Measurements from ENCODE around the gene ST7.
"Not testable (repeated sequence)": the region's sequence is repeated elsewhere in the genome, so short reads cannot be mapped to it uniquely, and the experiment has no call there.

Gene ST7

GRCh38 chr7:117021986-117022385, 68.7 kb downstream of the ST7 start:
- no peak overlapping the region for H3K4me3 ChIP-seq (replicated peaks; ENCODE audit: low read depth, low read length)
- TF ChIP-seq CTCF (IDR thresholded peaks at IDR 0.05; ENCODE audit: insufficient read depth, low read length, poor library complexity, severe bottlenecking) = no peak
- no peaks in the 10 kb centered on the region for H3K27me3 ChIP-seq (replicated peaks; ENCODE audit: control insufficient read depth, insufficient read depth, low read length)
- no peak for DNase-seq (ENCODE audit: extremely low read depth, insufficient read length)
- H3K36me3 ChIP-seq (ENCODE audit: control insufficient read depth, insufficient read depth, low read length) = no peaks in the 10 kb centered on the region

- no peak for DNase-seq (ENCODE audit: extremely low read depth, insufficient read length)
- Histone ChIP-seq H3K4me3 (replicated peaks; ENCODE audit: low read depth, low read length) (no peak overlapping the region), H3K36me3 (ENCODE audit: control insufficient read depth, insufficient read depth, low read length) (no peaks in the 10 kb centered on the region), H3K27me3 (replicated peaks; ENCODE audit: control insufficient read depth, insufficient read depth, low read length) (no peaks in the 10 kb centered on the region)
- no peak for TF ChIP-seq CTCF (IDR thresholded peaks at IDR 0.05; ENCODE audit: insufficient read depth, low read length, poor library complexity, severe bottlenecking)
Observed at GRCh38 chr7:117023325-117023854, 70.1 kb downstream of the ST7 start.

- Histone ChIP-seq H3K4me3 (replicated peaks; ENCODE audit: low read depth, low read length) (no peak overlapping the region), H3K27me3 (replicated peaks; ENCODE audit: control insufficient read depth, insufficient read depth, low read length) (no peaks in the 10 kb centered on the region), H3K36me3 (ENCODE audit: control insufficient read depth, insufficient read depth, low read length) (no peaks in the 10 kb centered on the region)
- DNase-seq (ENCODE audit: extremely low read depth, insufficient read length) = no peak
- TF ChIP-seq CTCF (IDR thresholded peaks at IDR 0.05; ENCODE audit: insufficient read depth, low read length, poor library complexity, severe bottlenecking) = no peak
Observed at GRCh38 chr7:117024811-117025210, 71.5 kb downstream of the ST7 start.

GRCh38 chr7:117025891-117026290, 72.6 kb downstream of the ST7 start:
- H3K4me3 ChIP-seq (replicated peaks; ENCODE audit: low read depth, low read length) = no peak overlapping the region
- H3K27me3 ChIP-seq (replicated peaks; ENCODE audit: control insufficient read depth, insufficient read depth, low read length) = no peaks in the 10 kb centered on the region
- TF ChIP-seq CTCF (IDR thresholded peaks at IDR 0.05; ENCODE audit: insufficient read depth, low read length, poor library complexity, severe bottlenecking) = no peak
- no peaks in the 10 kb centered on the region for H3K36me3 ChIP-seq (ENCODE audit: control insufficient read depth, insufficient read depth, low read length)
- DNase-seq (ENCODE audit: extremely low read depth, insufficient read length) = no peak

- not testable (repeated sequence) for H3K36me3 ChIP-seq (ENCODE audit: control insufficient read depth, insufficient read depth, low read length); H3K4me3 ChIP-seq (replicated peaks; ENCODE audit: low read depth, low read length); DNase-seq (ENCODE audit: extremely low read depth, insufficient read length); H3K27me3 ChIP-seq (replicated peaks; ENCODE audit: control insufficient read depth, insufficient read depth, low read length)
Observed at GRCh38 chr7:117030346-117030745, 77.0 kb downstream of the ST7 start.

- not testable (repeated sequence) for H3K4me3 ChIP-seq (replicated peaks; ENCODE audit: low read depth, low read length); DNase-seq (ENCODE audit: extremely low read depth, insufficient read length); H3K27me3 ChIP-seq (replicated peaks; ENCODE audit: control insufficient read depth, insufficient read depth, low read length); H3K36me3 ChIP-seq (ENCODE audit: control insufficient read depth, insufficient read depth, low read length)
Observed at GRCh38 chr7:117030793-117031192, 77.5 kb downstream of the ST7 start.

GRCh38 chr7:117032810-117033209, 79.5 kb downstream of the ST7 start:
- Histone ChIP-seq H3K4me3 (replicated peaks; ENCODE audit: low read depth, low read length) (no peak overlapping the region), H3K36me3 (ENCODE audit: control insufficient read depth, insufficient read depth, low read length) (no peaks in the 10 kb centered on the region)

More at GRCh38 chr7:117032810-117033209, 79.5 kb downstream of the ST7 start:
- H3K27me3 ChIP-seq (replicated peaks; ENCODE audit: control insufficient read depth, insufficient read depth, low read length) = no peaks in the 10 kb centered on the region
- no peak for TF ChIP-seq CTCF (IDR thresholded peaks at IDR 0.05; ENCODE audit: insufficient read depth, low read length, poor library complexity, severe bottlenecking)
- DNase-seq (ENCODE audit: extremely low read depth, insufficient read length) = no peak
